Measurements from ENCODE around the gene GPR3.

Gene GPR3

DNA sequence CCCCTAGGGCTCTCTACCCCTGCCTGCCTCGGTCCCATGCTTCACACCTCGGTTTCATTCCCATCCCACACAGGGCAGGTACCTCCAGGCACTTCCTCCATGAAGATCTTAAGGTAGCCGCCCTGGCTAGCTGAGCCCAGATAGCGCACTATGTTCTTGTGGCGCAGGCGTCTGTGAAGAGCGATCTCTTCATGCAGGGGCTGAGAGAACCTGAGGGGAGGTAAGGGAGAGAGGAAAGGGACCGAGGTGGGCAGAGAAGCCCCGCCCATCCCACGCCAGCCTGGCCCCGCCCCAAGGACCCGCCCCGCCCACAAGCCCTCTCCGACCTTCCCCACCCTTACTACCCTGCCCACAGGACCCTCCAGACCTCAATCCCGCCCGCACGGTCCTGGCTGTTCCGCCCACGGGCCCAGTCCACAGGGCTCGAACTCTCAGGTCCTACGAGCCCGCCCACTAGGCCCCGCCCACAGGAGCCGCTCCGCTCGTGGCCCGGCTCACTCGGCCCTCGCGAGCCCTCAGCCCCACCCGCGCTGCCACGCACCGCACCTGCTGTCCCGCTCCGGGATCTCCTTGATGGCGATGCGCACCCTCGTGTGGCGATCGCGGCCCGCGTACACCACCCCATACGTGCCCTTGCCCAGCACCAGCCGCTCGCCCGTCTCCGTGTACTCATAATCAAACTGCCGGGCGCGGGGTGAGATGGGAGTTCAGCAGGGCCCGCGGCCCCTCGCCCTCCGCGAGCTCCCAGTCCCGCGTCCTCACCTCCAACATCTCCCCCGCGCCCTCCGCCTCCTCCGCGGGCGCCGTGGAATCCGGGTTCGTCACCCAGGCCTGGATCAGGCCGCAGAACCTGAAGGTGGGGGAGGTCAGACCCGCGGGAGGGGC lies 32.0 kb upstream of the GPR3 start:
- H3K4me3 ChIP-seq (ENCODE audit: low read length, poor library complexity, severe bottlenecking) = no peak overlapping the region
- peaks cover 8% of the 10 kb centered on the region for H3K4me1 ChIP-seq (ENCODE audit: insufficient read depth, low read length, poor library complexity, severe bottlenecking)
- no peaks in the 10 kb centered on the region for H3K9me2 ChIP-seq (replicated peaks; ENCODE audit: low read depth, low read length)
- H3K36me3 ChIP-seq (ENCODE audit: insufficient read depth, low read length) = no peaks in the 10 kb centered on the region
- H3K4me2 ChIP-seq (ENCODE audit: low read depth, low read length, poor library complexity, severe bottlenecking) = no peak overlapping the region
- no peaks in the 10 kb centered on the region for H3K79me2 ChIP-seq (ENCODE audit: insufficient read depth, low read length)
- TF ChIP-seq EZH2phosphoT487 (IDR thresholded peaks at IDR 0.05; ENCODE audit: borderline replicate concordance) (no peak), CTCF (conservative IDR thresholded peaks at IDR 0.05; ENCODE audit: low read length) (no peak)
- no peaks in the 10 kb centered on the region for H3K27me3 ChIP-seq (ENCODE audit: insufficient read depth, low read length, poor library complexity, severe bottlenecking)
- H3K9ac ChIP-seq (ENCODE audit: low read depth, low read length, poor library complexity, severe bottlenecking) = no peak overlapping the region
- H3F3A ChIP-seq (ENCODE audit: low read depth) = no peaks in the 10 kb centered on the region
- H3K9me3 ChIP-seq (ENCODE audit: insufficient read depth, low read depth, low read length) = no peaks in the 10 kb centered on the region
- no peaks in the 10 kb centered on the region for H4K20me1 ChIP-seq (ENCODE audit: insufficient read depth, low read length, poor library complexity, severe bottlenecking)
- no peak overlapping the region for H2AFZ ChIP-seq (ENCODE audit: low read length)

DNA sequence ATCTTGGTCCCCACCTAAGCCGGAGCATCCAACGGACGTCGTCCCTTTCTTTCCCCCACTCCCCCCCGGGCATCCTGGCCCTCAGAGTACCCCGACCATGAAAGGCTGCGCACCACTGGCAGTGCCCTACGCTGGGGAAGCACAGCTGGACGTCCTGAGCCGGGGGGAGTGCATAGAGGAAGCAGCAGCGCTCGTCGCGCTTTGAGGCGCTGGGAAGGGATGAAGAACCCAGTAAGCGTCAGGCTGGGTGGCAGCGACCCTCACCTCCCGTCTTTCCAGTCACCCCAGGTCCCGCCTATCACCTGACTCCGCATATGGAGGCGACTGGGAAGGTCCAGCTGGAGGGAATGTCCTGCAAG lies 31.4 kb upstream of the GPR3 start:
- Histone ChIP-seq H3K4me2 (ENCODE audit: low read depth, low read length, poor library complexity, severe bottlenecking) (no peak overlapping the region), H3K36me3 (ENCODE audit: insufficient read depth, low read length) (no peaks in the 10 kb centered on the region), H3K9me2 (replicated peaks; ENCODE audit: low read depth, low read length) (no peaks in the 10 kb centered on the region)

DNA sequence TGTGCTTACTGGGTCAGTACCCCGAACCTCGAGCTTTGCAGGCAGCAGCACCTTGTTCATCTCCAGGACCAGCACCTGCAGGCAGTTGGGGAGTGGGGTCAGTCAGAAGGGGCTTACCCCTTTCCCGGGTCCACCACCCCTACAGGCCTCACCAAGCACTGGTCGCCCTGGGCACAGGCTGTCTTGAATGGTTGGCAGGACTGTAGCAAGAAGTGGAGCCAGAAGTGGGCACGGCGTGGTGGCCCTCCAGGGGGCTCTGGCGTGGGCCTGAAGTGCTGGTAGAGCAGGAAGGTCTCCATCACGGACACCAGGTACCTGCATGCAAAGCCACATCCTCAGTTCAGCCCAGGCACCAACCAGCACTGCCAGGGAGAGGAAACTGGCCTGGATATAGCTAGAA lies 30.9 kb upstream of the GPR3 start:
- no peaks in the 10 kb centered on the region for H3K9me3 ChIP-seq (ENCODE audit: insufficient read depth, low read depth, low read length)
- H4K20me1 ChIP-seq (ENCODE audit: insufficient read depth, low read length, poor library complexity, severe bottlenecking) = no peaks in the 10 kb centered on the region
- H3K4me2 ChIP-seq (ENCODE audit: low read depth, low read length, poor library complexity, severe bottlenecking) = no peak overlapping the region
- no peaks in the 10 kb centered on the region for H3F3A ChIP-seq (ENCODE audit: low read depth)
- H2AFZ ChIP-seq (ENCODE audit: low read length) = no peak overlapping the region
- no peaks in the 10 kb centered on the region for H3K9me2 ChIP-seq (replicated peaks; ENCODE audit: low read depth, low read length)
- H3K27me3 ChIP-seq (ENCODE audit: insufficient read depth, low read length, poor library complexity, severe bottlenecking) = no peaks in the 10 kb centered on the region
- H3K4me1 ChIP-seq (ENCODE audit: insufficient read depth, low read length, poor library complexity, severe bottlenecking) = peaks cover 14% of the 10 kb centered on the region
- TF ChIP-seq CTCF (conservative IDR thresholded peaks at IDR 0.05; ENCODE audit: low read length) = no peak
- H3K9ac ChIP-seq (ENCODE audit: low read depth, low read length, poor library complexity, severe bottlenecking) = no peak overlapping the region
- H3K36me3 ChIP-seq (ENCODE audit: insufficient read depth, low read length) = no peaks in the 10 kb centered on the region
- H3K79me2 ChIP-seq (ENCODE audit: insufficient read depth, low read length) = no peaks in the 10 kb centered on the region
- H3K4me3 ChIP-seq (ENCODE audit: low read length, poor library complexity, severe bottlenecking) = no peak overlapping the region

More for the DNA sequence above, 31.4 kb upstream of the GPR3 start:
- Histone ChIP-seq H3K4me1 (ENCODE audit: insufficient read depth, low read length, poor library complexity, severe bottlenecking) (peaks cover 13% of the 10 kb centered on the region), H4K20me1 (ENCODE audit: insufficient read depth, low read length, poor library complexity, severe bottlenecking) (no peaks in the 10 kb centered on the region), H3K9ac (ENCODE audit: low read depth, low read length, poor library complexity, severe bottlenecking) (no peak overlapping the region), H3K79me2 (ENCODE audit: insufficient read depth, low read length) (no peaks in the 10 kb centered on the region), H2AFZ (ENCODE audit: low read length) (no peak overlapping the region), H3F3A (ENCODE audit: low read depth) (no peaks in the 10 kb centered on the region), H3K4me3 (ENCODE audit: low read length, poor library complexity, severe bottlenecking) (no peak overlapping the region), H3K9me3 (ENCODE audit: insufficient read depth, low read depth, low read length) (no peaks in the 10 kb centered on the region), H3K27me3 (ENCODE audit: insufficient read depth, low read length, poor library complexity, severe bottlenecking) (no peaks in the 10 kb centered on the region)
- no peak for TF ChIP-seq EZH2phosphoT487 (IDR thresholded peaks at IDR 0.05; ENCODE audit: borderline replicate concordance)
- no peak for TF ChIP-seq CTCF (conservative IDR thresholded peaks at IDR 0.05; ENCODE audit: low read length)
